K562 treated with DMSO at 1 percent for 4 hours (cell line): Measurements from ENCODE around the gene TUSC7. TPM values are rescaled to one million over a fixed set of nuclear protein-coding genes. Genes with fewer than 3 reads are reported as not detected.

Source experiments
- total RNA-seq: library from RNA; unstranded; fragments of 300-600 nt; gene quantifications from 2 replicates; pipeline ENCODE4 v1.2.3, GENCODE V29; 2022; ENCODE audit not compliant: insufficient read depth

The TUSC7 gene
- not detected in 2 replicates for total RNA-seq

DNA sequence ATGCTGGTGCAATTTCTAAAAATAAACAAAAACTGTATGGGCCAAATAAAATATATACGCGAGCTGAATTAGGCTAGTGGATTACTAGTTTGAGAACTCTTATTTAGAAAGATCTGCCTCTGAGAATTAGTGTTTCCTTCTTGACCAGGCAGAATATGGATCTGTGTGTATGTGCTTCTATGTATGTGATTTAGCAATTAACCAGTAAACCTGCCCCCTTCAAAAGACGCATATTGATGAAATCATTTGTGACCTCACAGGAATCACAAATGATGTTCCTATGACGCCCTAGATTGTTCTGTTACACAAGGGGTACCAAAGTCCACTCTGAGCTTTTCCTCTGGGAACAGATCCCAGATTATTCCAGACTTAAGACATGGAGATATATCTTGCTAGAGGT is at the start of gene TUSC7:
TSS of gene TUSC7 (plus strand) at position 301 of the 400 bp plus-strand sequence.

